ENCODE measurements around the gene CCDC102B.
A peak's percentile ranks its signal among the peaks of the same experiment; 100 is the strongest.

GRCh38 chr18:68954738-68955137 lies 156.9 kb downstream of the CCDC102B start:
- TF ChIP-seq, protein P1, sequence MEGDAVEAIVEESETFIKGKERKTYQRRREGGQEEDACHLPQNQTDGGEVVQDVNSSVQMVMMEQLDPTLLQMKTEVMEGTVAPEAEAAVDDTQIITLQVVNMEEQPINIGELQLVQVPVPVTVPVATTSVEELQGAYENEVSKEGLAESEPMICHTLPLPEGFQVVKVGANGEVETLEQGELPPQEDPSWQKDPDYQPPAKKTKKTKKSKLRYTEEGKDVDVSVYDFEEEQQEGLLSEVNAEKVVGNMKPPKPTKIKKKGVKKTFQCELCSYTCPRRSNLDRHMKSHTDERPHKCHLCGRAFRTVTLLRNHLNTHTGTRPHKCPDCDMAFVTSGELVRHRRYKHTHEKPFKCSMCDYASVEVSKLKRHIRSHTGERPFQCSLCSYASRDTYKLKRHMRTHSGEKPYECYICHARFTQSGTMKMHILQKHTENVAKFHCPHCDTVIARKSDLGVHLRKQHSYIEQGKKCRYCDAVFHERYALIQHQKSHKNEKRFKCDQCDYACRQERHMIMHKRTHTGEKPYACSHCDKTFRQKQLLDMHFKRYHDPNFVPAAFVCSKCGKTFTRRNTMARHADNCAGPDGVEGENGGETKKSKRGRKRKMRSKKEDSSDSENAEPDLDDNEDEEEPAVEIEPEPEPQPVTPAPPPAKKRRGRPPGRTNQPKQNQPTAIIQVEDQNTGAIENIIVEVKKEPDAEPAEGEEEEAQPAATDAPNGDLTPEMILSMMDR (IDR thresholded peaks at IDR 0.05; ENCODE audit: poor library complexity, severe bottlenecking), result no peak
- TF ChIP-seq RAD21 (conservative IDR thresholded peaks at IDR 0.05) (no peak), REST (IDR thresholded peaks at IDR 0.05; ENCODE audit: borderline replicate concordance) (no peak), SMC3 (conservative IDR thresholded peaks at IDR 0.05; ENCODE audit: poor library complexity) (no peak), POLR2AphosphoS5 (IDR thresholded peaks at IDR 0.05) (peak; percentile 36)

Data from neural cell (in vitro differentiated cells).